T-cell (primary cell): ENCODE measurements around the gene DLEC1. TPM values are rescaled to one million over a fixed set of nuclear protein-coding genes. Genes with fewer than 3 reads are reported as not detected.
A peak's percentile ranks its signal among the peaks of the same experiment; 100 is the strongest.

Experiments used
- ATAC-seq, 4 experiments: fragments of 200-7000 bp in 3 of 4; fragments of 150-1000 bp in 1 of 4; cut with Tn5 transposase; replicated peaks in 1 of 4; 1 replicate in 3 of 4; 2 replicates in 1 of 4; pipeline ENCODE4 v1.10.0; 2021; ENCODE audit warnings: moderate library complexity in 3 of 4, mild to moderate bottlenecking in 2 of 4, moderate number of reproducible peaks in 1 of 4
- CTCF ChIA-PET, 2 donors: fragments of 300-600 bp; sonication (Branson Sonifier 250); formaldehyde crosslinking; loops; one replicate each; lab custom pipeline; 2022; ENCODE audit warnings: antibody characterized with exemption in 2 of 2; lab: Charles Lee
- POLR2A ChIA-PET, 2 donors: fragments of 300-600 bp; sonication (Branson Sonifier 250); formaldehyde crosslinking; loops; one replicate each; lab custom pipeline; 2022; ENCODE audit warnings: antibody characterized with exemption in 2 of 2; lab: Charles Lee
- DNase-seq, 35 experiments: peaks; one replicate each; pipeline versions ENCODE4 v3.0.0 to v3.0.0-alpha.2; 2013 to 2023
- H3K27ac ChIP-seq: one replicate; pipeline ENCODE4 v1.5.1; 2013; ENCODE audit warnings: low read length
- H3K27me3 ChIP-seq, 2 experiments: replicated peaks in 1 of 2; 1 replicate in 1 of 2; 2 replicates in 1 of 2; pipeline versions ENCODE4 v1.6.1 to v1.7.0; 2013; ENCODE audit warnings: low read length in 1 of 2, mixed read lengths in 1 of 2; ENCODE audit not compliant: control insufficient read depth in 2 of 2, insufficient read depth in 2 of 2; ENCODE audit errors: extremely low read depth in 1 of 2
- H3K36me3 ChIP-seq, 2 donors: 1 replicate in 1 of 2; 2 replicates in 1 of 2; pipeline versions ENCODE4 v1.6.1 to v1.7.0; 2013; ENCODE audit warnings: low read length in 1 of 2; ENCODE audit not compliant: control insufficient read depth in 2 of 2, insufficient read depth in 1 of 2; ENCODE audit errors: extremely low read depth in 1 of 2
- H3K4me1 ChIP-seq, 2 experiments: 1 replicate in 1 of 2; 2 replicates in 1 of 2; pipeline versions ENCODE4 v1.6.1 to v1.7.0; 2013; ENCODE audit warnings: low read length in 2 of 2, mixed read lengths in 1 of 2; ENCODE audit not compliant: insufficient read depth in 2 of 2, control insufficient read depth in 1 of 2; ENCODE audit errors: extremely low read depth in 1 of 2
- H3K4me3 ChIP-seq, 2 donors: 1 replicate in 1 of 2; 2 replicates in 1 of 2; pipeline versions ENCODE4 v1.5.1 to v1.7.0; 2013; ENCODE audit warnings: mild to moderate bottlenecking in 2 of 2, low read length in 1 of 2, moderate library complexity in 1 of 2; ENCODE audit not compliant: control insufficient read depth in 1 of 2; ENCODE audit errors: extremely low read depth in 1 of 2
- H3K9me3 ChIP-seq: 2 replicates; pipeline ENCODE4 v1.7.0; 2013
- H3K27ac Mint-ChIP-seq, 2 donors: one replicate each; pipeline ENCODE4 v1.8.0; 2020 to 2021; ENCODE audit warnings: mild to moderate bottlenecking in 2 of 2, mixed read lengths in 2 of 2
- H3K27me3 Mint-ChIP-seq, 2 donors: one replicate each; pipeline ENCODE4 v1.8.0; 2021 to 2022; ENCODE audit warnings: mixed read lengths in 2 of 2
- H3K36me3 Mint-ChIP-seq: one replicate; pipeline ENCODE4 v1.8.0; 2021; ENCODE audit warnings: mixed read lengths
- H3K4me1 Mint-ChIP-seq, 3 donors: one replicate each; pipeline ENCODE4 v1.8.0; 2020 to 2022; ENCODE audit warnings: mixed read lengths in 3 of 3, mild to moderate bottlenecking in 1 of 3
- H3K4me3 Mint-ChIP-seq, 3 donors: one replicate each; pipeline ENCODE4 v1.8.0; 2020 to 2022; ENCODE audit warnings: mild to moderate bottlenecking in 3 of 3, mixed read lengths in 3 of 3, moderate library complexity in 3 of 3
- H3K9me3 Mint-ChIP-seq, 3 donors: one replicate each; pipeline ENCODE4 v1.8.0; 2020 to 2022; ENCODE audit warnings: mixed read lengths in 3 of 3
- WGBS: methylation state at CpG from one replicate; pipeline ENCODE4 v1.1.5; 2013; ENCODE audit warnings: missing lambda C conversion rate; ENCODE audit not compliant: insufficient coverage; 5-methylcytosine and 5-hydroxymethylcytosine counted together
- total RNA-seq, 35 experiments: library from RNA in 6 of 35; stranded (reverse) in 6 of 35; fragments of 120-200 nt in 1 of 35; gene quantifications; one replicate each; pipeline versions ENCODE4 v1.2.1 to v1.2.4 and lab custom pipeline; 2013 to 2026

DLEC1 gene
- total RNA-seq, 5 donors from 2014 or later (not counting 1 experiment from before 2014, with no cell fraction given) = 4.7 to 21.7 (median 17.8) TPM

GRCh38 chr3:37992271-37993066 lies 46.5 kb upstream of the DLEC1 start:
- Histone ChIP-seq H3K36me3 (peaks cover 0 to 8% of the 10 kb centered on the region in 2 donors), H3K4me1 (peaks cover 23 to 36% of the 10 kb centered on the region in 2 experiments), H3K27ac (no peak overlapping the region), H3K9me3 (no peaks in the 10 kb centered on the region), H3K27me3 (no peaks in the 10 kb centered on the region), H3K4me3 (no peak overlapping the region)
- CTCF ChIA-PET = no interaction called here
- no peak for ATAC-seq
- Mint-ChIP-seq H3K9me3 (no peaks in the 10 kb centered on the region), H3K27me3 (no peaks in the 10 kb centered on the region), H3K4me1 (peaks cover 40 to 60% (median 45%) of the 10 kb centered on the region in 3 donors), H3K27ac (peak overlapping the region; percentile 94 to 98), H3K36me3 (peaks cover 14% of the 10 kb centered on the region), H3K4me3 (peak overlapping the region; percentile 29 to 93 (median 93))
- POLR2A ChIA-PET = no interaction called here
- WGBS = 93% methylated on average over 6 of the region's 9 CpGs
- DNase-seq = peak in 1 of 35 experiments; percentile 16

GRCh38 chr3:37993067-37993455 lies 45.9 kb upstream of the DLEC1 start:
- H3K36me3 ChIP-seq = peaks cover 2 to 8% of the 10 kb centered on the region in 2 donors
- DNase-seq (no peak), ATAC-seq (no peak)
- Mint-ChIP-seq H3K4me3 (peak overlapping the region; percentile 93), H3K36me3 (peaks cover 14% of the 10 kb centered on the region), H3K27ac (peak overlapping the region; percentile 94 to 98), H3K27me3 (no peaks in the 10 kb centered on the region), H3K9me3 (no peaks in the 10 kb centered on the region), H3K4me1 (peaks cover 42 to 63% (median 45%) of the 10 kb centered on the region in 3 donors)
- H3K4me3 ChIP-seq = no peak overlapping the region
- peaks cover 24 to 42% of the 10 kb centered on the region in 2 experiments for H3K4me1 ChIP-seq
- CTCF ChIA-PET = no interaction called here
- H3K27me3 ChIP-seq = no peaks in the 10 kb centered on the region
- WGBS = 96% methylated on average over 6 of the region's 8 CpGs
- POLR2A ChIA-PET = no interaction called here
- peak overlapping the region; percentile 80 for H3K27ac ChIP-seq
- H3K9me3 ChIP-seq = no peaks in the 10 kb centered on the region

DNA sequence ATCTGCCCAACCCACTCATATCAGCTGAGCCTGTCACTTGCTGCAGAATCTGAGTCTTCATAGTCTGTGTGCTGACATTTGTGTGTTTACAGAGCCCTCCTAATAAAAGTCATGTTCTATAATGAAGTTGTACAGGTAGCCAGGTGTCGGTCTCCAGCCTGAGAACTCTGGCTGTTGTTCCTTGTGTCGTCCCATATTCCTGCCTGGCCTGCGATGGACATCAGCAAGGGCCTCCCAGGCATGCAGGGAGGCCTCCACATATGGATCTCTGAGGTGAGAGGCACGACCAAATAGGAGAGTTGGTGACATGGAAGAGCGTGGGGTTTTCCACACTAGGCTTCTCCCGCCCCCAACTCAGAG lies 45.6 kb upstream of the DLEC1 start:
- CTCF ChIA-PET = no interaction called here
- Histone ChIP-seq H3K4me3 (peak overlapping the region; percentile 61 to 88), H3K4me1 (peaks cover 28 to 46% of the 10 kb centered on the region in 2 experiments), H3K9me3 (no peaks in the 10 kb centered on the region), H3K36me3 (peaks cover 3 to 8% of the 10 kb centered on the region in 2 donors), H3K27me3 (no peaks in the 10 kb centered on the region), H3K27ac (peak overlapping the region; percentile 80)
- Mint-ChIP-seq H3K4me1 (peaks cover 46 to 63% (median 47%) of the 10 kb centered on the region in 3 donors), H3K9me3 (no peaks in the 10 kb centered on the region), H3K27me3 (no peaks in the 10 kb centered on the region), H3K36me3 (peaks cover 14% of the 10 kb centered on the region), H3K4me3 (peak overlapping the region; percentile 93), H3K27ac (peak overlapping the region; percentile 94 to 98)
- DNase-seq = no peak
- ATAC-seq = no peak
- POLR2A ChIA-PET = no interaction called here
- WGBS = 86% methylated on average over 3 of the region's 6 CpGs

DNA sequence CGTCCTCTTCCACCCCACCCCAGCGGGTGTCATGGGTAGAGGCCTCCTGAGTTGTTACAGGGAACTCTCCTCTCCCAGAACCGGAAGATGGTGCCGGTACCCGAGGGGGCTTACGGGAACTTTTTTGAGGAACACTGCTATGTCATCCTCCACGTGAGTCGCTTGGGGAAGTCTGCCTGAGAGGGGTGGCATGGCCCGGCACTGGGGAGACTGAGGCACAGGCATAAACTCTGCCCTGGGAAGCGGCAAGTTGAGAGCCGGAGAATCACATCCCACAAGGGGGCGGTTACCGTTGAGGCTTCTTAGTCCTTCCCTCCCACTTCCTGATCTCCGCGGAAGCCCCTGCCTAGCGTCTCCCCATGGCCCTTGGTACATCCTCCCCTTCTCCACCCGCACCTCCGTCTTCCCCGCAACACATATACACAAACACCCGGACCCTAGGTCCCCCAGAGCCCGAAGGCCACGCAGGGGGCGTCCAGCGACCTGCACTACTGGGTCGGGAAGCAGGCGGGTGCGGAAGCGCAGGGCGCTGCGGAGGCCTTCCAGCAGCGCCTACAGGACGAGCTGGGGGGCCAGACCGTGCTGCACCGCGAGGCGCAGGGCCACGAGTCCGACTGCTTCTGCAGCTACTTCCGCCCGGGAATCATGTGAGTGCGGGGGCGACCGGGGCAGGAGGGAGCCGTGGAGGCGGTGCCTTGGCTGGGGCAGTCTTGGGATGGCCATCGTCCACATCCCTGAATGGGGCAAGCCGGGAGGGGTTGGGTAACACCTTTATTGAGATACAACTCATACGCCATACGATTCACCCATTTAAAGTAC lies 45.0 kb upstream of the DLEC1 start:
- Mint-ChIP-seq H3K36me3 (peaks cover 14% of the 10 kb centered on the region), H3K4me1 (peaks cover 50 to 67% (median 51%) of the 10 kb centered on the region in 3 donors), H3K9me3 (no peaks in the 10 kb centered on the region), H3K4me3 (peak overlapping the region; percentile 93), H3K27ac (peak overlapping the region; percentile 94 to 98), H3K27me3 (no peaks in the 10 kb centered on the region)
- ATAC-seq (peak; percentile 64 to 67 (median 66)), DNase-seq (peak in 33 of 35 experiments; percentile 8 to 70 (median 34))
- CTCF ChIA-PET = interaction anchor here in 1 of 2 donors (1.0 kb wide), 1 partner anchor 19 kb away, joined by 4 read pairs; no protein-coding TSS in a partner anchor
- H3K9me3 ChIP-seq = no peaks in the 10 kb centered on the region
- POLR2A ChIA-PET = no interaction called here
- H3K4me1 ChIP-seq = peaks cover 29 to 50% of the 10 kb centered on the region in 2 experiments
- H3K27ac ChIP-seq = peak overlapping the region; percentile 80
- peak overlapping the region; percentile 61 to 88 for H3K4me3 ChIP-seq
- 0% methylated on average over 37 of the region's 49 CpGs for WGBS
- peaks cover 3 to 8% of the 10 kb centered on the region in 2 donors for H3K36me3 ChIP-seq
- H3K27me3 ChIP-seq = no peaks in the 10 kb centered on the region

- ATAC-seq = peak in 2 of 4 experiments; percentile 5
Observed at GRCh38 chr3:37994639-37994972, 44.4 kb upstream of the DLEC1 start.

More at GRCh38 chr3:37994639-37994972, 44.4 kb upstream of the DLEC1 start:
- CTCF ChIA-PET = interaction anchor here in 1 of 2 donors (1.0 kb wide), 1 partner anchor 20 kb away, joined by 4 read pairs; no protein-coding TSS in a partner anchor
- Mint-ChIP-seq H3K36me3 (peaks cover 16% of the 10 kb centered on the region), H3K27me3 (no peaks in the 10 kb centered on the region), H3K27ac (peak overlapping the region; percentile 94 to 98), H3K4me3 (peak overlapping the region; percentile 93), H3K9me3 (no peaks in the 10 kb centered on the region), H3K4me1 (peaks cover 55 to 67% (median 56%) of the 10 kb centered on the region in 3 donors)
- no peak for DNase-seq
- Histone ChIP-seq H3K36me3 (peaks cover 3 to 8% of the 10 kb centered on the region in 2 donors), H3K4me1 (peaks cover 29 to 55% of the 10 kb centered on the region in 2 experiments), H3K9me3 (no peaks in the 10 kb centered on the region), H3K27ac (peak overlapping the region; percentile 80), H3K4me3 (peak overlapping the region; percentile 61 to 88), H3K27me3 (no peaks in the 10 kb centered on the region)
- no CpG with 5 or more reads among the region's 2 CpGs for WGBS
- POLR2A ChIA-PET = no interaction called here
